Heart left ventricle (tissue), 16 donors: ENCODE measurements around the gene RELT. TPM values are rescaled to one million over a fixed set of nuclear protein-coding genes. Genes with fewer than 3 reads are reported as not detected.

ENCODE experiments used
- ATAC-seq, 4 donors: fragments of 200-7000 bp; cut with Tn5 transposase; one replicate each; pipeline ENCODE4 v1.9.1; 2020 to 2022; ENCODE audit warnings: moderate library complexity in 4 of 4, mild to moderate bottlenecking in 3 of 4, moderate number of reproducible peaks in 1 of 4
- DNase-seq, 5 donors: peaks; one replicate each; pipeline ENCODE4 v3.0.0-alpha.2; 2020
- H3K27ac ChIP-seq, 12 donors: fragments of 200-600 bp; sonication (generic) in 4 of 12; one replicate each; pipeline versions ENCODE4 v1.5.0 to v1.8.0; 2016 to 2022; ENCODE audit warnings: mild to moderate bottlenecking in 2 of 12
- H3K27me3 ChIP-seq, 9 donors: fragments of 200-600 bp; sonication (generic) in 2 of 9; one replicate each; pipeline versions ENCODE4 v1.5.1 to v1.8.0; 2016 to 2022; ENCODE audit warnings: mild to moderate bottlenecking in 3 of 9
- H3K36me3 ChIP-seq, 9 donors: fragments of 200-600 bp; sonication (generic) in 2 of 9; one replicate each; pipeline versions ENCODE4 v1.5.0 to v1.8.0; 2018 to 2022; ENCODE audit warnings: mild to moderate bottlenecking in 2 of 9
- H3K4me1 ChIP-seq, 12 donors: fragments of 200-600 bp; sonication (generic) in 4 of 12; one replicate each; pipeline versions ENCODE4 v1.5.0 to v1.8.0; 2016 to 2022; ENCODE audit warnings: mild to moderate bottlenecking in 3 of 12
- H3K4me3 ChIP-seq, 12 donors: fragments of 200-600 bp; sonication (generic) in 4 of 12; one replicate each; pipeline versions ENCODE4 v1.5.0 to v1.8.0; 2017 to 2022; ENCODE audit warnings: mild to moderate bottlenecking in 9 of 12, moderate library complexity in 4 of 12
- H3K9me3 ChIP-seq, 12 donors: fragments of 200-600 bp; sonication (generic) in 4 of 12; one replicate each; pipeline versions ENCODE4 v1.5.0 to v1.8.0; 2016 to 2022; ENCODE audit warnings: mild to moderate bottlenecking in 1 of 12
- CTCF ChIP-seq, 12 donors: fragments of 200-600 bp; sonication (generic) in 4 of 12; IDR thresholded peaks; one replicate each; pipeline versions ENCODE4 v1.5.0 to v1.8.0; 2018 to 2022; ENCODE audit warnings: antibody characterized with exemption in 12 of 12, mild to moderate bottlenecking in 5 of 12
- POLR2A ChIP-seq, 2 donors: fragments of 450-650 bp; IDR thresholded peaks; one replicate each; pipeline ENCODE4 v1.6.1; 2017; ENCODE audit warnings: antibody characterized with exemption in 2 of 2, mild to moderate bottlenecking in 2 of 2, moderate library complexity in 2 of 2
- WGBS, 4 donors: extraction: QIAGEN DNeasy Blood & Tissue Kit in 2 of 4; methylation state at CpG; one replicate each; pipeline versions ENCODE4 v1.1.5 to v1.1.7; 2013 to 2018; 5-methylcytosine and 5-hydroxymethylcytosine counted together
- intact Hi-C, 10 donors: fragments of 100-400 bp; cut with DNase I; formaldehyde crosslinking; loops; one replicate each; pipeline versions ENCODE4 v1.11.1 to v1.14.2; 2022
- polyA plus RNA-seq, 2 donors: library from polyadenylated mRNA; stranded (reverse); fragments of 200-250 nt; gene quantifications; one replicate each; pipeline ENCODE4 v1.2.3, GENCODE V29; 2013
- total RNA-seq, 9 donors: library from RNA; depleted of rRNA in 2 of 9; stranded (reverse); fragments of >200 nt in 2 of 9; fragmentation: NEBNext Ultra II Directional in 3 of 9; extraction: Animal tissue kit (Norgen Biotek cat#: 25700) in 3 of 9; gene quantifications; one replicate each; pipeline versions ENCODE4 v1.1.0 to v1.2.4, GENCODE V29; 2016 to 2023
- donor health status: ischemic (EF 13 %, LVEDD 7.1; RV severe dilation, severe dysfunction).
- donor health status: healthy with polysubstance abuse.
- donor health status: DM: no; HTN: yes; CAD: no.
- donor health status: DM: no; HTN: no; CAD: no.
- donor health status: ischemic (EF 25% LVEDD 6.9; RV normal size, moderate dysfunction).
- donor health status: ischemic (EF 25% LVEDD 5.7; RV mildly dilated, moderate dysfunction).
- donor health status: healthy.
- donor health status: DM: yes; HTN: yes; CAD: no.
- donor health status: ischemic (EF 35%, LVEDD 5.7; RV mildly dilated, moderate dysfunction).
- donor health status: nonischemic (EF 11% LVEDD 7.7; RV severe dilation, severe dysfunction).
- donor health status: DM: yes; HTN: yes; CAD: no.
- donor health status: PGD.
- donor health status: ischemic (EF 29% LVEDD 5.4; RV normal size, mild dysfunction).
- donor health status: nonischemic (EF 23%, LVEDD 6.1; RV moderate dilation, normal function).

The RELT gene
- total and polyA plus RNA-seq, 11 donors: 1.0 to 13.9 (median 2.6) TPM

- peaks cover 0 to 61% (median 32%) of the 10 kb centered on the region in 9 donors for H3K36me3 ChIP-seq
- WGBS, 4 donors: 94 to 100% (median 96%) methylated on average over 7 to 8 of the region's 8 CpGs
- peaks cover 0 to 26% (median 2%) of the 10 kb centered on the region in 12 donors for H3K4me1 ChIP-seq
- no peaks in the 10 kb centered on the region for H3K27me3 ChIP-seq
- TF ChIP-seq CTCF (IDR thresholded peaks at IDR 0.05): no peak
- TF ChIP-seq POLR2A (IDR thresholded peaks at IDR 0.05): no peak
- H3K9me3 ChIP-seq: no peaks in the 10 kb centered on the region
- intact Hi-C loops: loop anchor here in 5 of 10 donors (5.0 to 10.0 kb wide), 3 partner anchors 83 to 215 kb away; partner anchors contain the start of gene FAM168A (in 2 of the 5)
- H3K4me3 ChIP-seq: no peak overlapping the region
- ATAC-seq: no peak
- no peak for DNase-seq
- no peak overlapping the region for H3K27ac ChIP-seq
These were observed 33.2 kb downstream of the RELT start for GRCh38 chr11:73409431-73409830.

- H3K9me3 ChIP-seq: no peaks in the 10 kb centered on the region
- WGBS, 4 donors: 78 to 92% (median 85%) methylated on average over 1 of the region's 1 CpG
- ATAC-seq (no peak), DNase-seq (no peak)
- no peak overlapping the region for H3K4me3 ChIP-seq
- H3K27me3 ChIP-seq: no peaks in the 10 kb centered on the region
- no peak for TF ChIP-seq CTCF (IDR thresholded peaks at IDR 0.05)
- TF ChIP-seq POLR2A (IDR thresholded peaks at IDR 0.05): no peak
- no peak overlapping the region for H3K27ac ChIP-seq
- peaks cover 0 to 58% (median 27%) of the 10 kb centered on the region in 9 donors for H3K36me3 ChIP-seq
- H3K4me1 ChIP-seq: peaks cover 0 to 38% (median 9%) of the 10 kb centered on the region in 12 donors
- intact Hi-C loops: no loop called here
These were observed 34.4 kb downstream of the RELT start for GRCh38 chr11:73410627-73411026.

GRCh38 chr11:73411031-73411430, 34.8 kb downstream of the RELT start:
- Histone ChIP-seq H3K4me3 (no peak overlapping the region), H3K4me1 (peaks cover 0 to 42% (median 10%) of the 10 kb centered on the region in 12 donors), H3K36me3 (peaks cover 0 to 53% (median 25%) of the 10 kb centered on the region in 9 donors), H3K27ac (no peak overlapping the region), H3K9me3 (no peaks in the 10 kb centered on the region), H3K27me3 (no peaks in the 10 kb centered on the region)
- TF ChIP-seq CTCF (IDR thresholded peaks at IDR 0.05) (no peak), POLR2A (IDR thresholded peaks at IDR 0.05) (no peak)
- no peak for ATAC-seq
- 86 to 93% (median 88%) methylated on average over 2 of the region's 2 CpGs for WGBS, 4 donors
- DNase-seq: no peak
- intact Hi-C loops: no loop called here

- peak overlapping the region in 1 of 12 donors; percentile 61 for H3K27ac ChIP-seq
- H3K27me3 ChIP-seq: no peaks in the 10 kb centered on the region
- 68 to 80% (median 70%) methylated on average over 3 of the region's 3 CpGs for WGBS, 4 donors
- H3K36me3 ChIP-seq: peaks cover 0 to 45% (median 22%) of the 10 kb centered on the region in 9 donors
- no peak overlapping the region for H3K4me3 ChIP-seq
- ATAC-seq: no peak
- intact Hi-C loops: no loop called here
- DNase-seq: no peak
- TF ChIP-seq POLR2A (IDR thresholded peaks at IDR 0.05): no peak
- no peak for TF ChIP-seq CTCF (IDR thresholded peaks at IDR 0.05)
- H3K9me3 ChIP-seq: no peaks in the 10 kb centered on the region
- H3K4me1 ChIP-seq: peaks cover 0 to 48% (median 10%) of the 10 kb centered on the region in 12 donors
These were observed 36.1 kb downstream of the RELT start for GRCh38 chr11:73412308-73412707.
